GM23338 (cell line): ENCODE measurements around the gene DAPK3.

ENCODE experiments used
- CREB1 ChIP-seq: fragments of 250-450 bp; sonication (Bioruptor Pico); IDR thresholded peaks from 2 replicates; pipeline ENCODE4 v1.5.0; 2020; ENCODE audit warnings: low read depth, mild to moderate bottlenecking, moderate library complexity
- CTCF ChIP-seq, 2 experiments: fragments of 200-600 bp in 1 of 2; sonication (generic) in 1 of 2; conservative IDR thresholded peaks; 2 replicates each; pipeline versions ENCODE4 v1.5.1 to v1.6.1; 2016 to 2017; ENCODE audit warnings: antibody characterized with exemption in 2 of 2, low read depth in 2 of 2, mild to moderate bottlenecking in 2 of 2, moderate library complexity in 1 of 2
- ETS1 ChIP-seq: IDR thresholded peaks from 2 replicates; pipeline ENCODE4 v1.6.1; 2016; ENCODE audit warnings: antibody characterized with exemption
- EZH2 ChIP-seq: fragments of 200-600 bp; sonication (generic); IDR thresholded peaks from one replicate; pipeline ENCODE4 v1.8.0; 2017; ENCODE audit warnings: antibody characterized with exemption, mild to moderate bottlenecking, low read depth; ENCODE audit not compliant: unreplicated experiment
- EZH2phosphoT487 ChIP-seq: fragments of 200-600 bp; sonication (generic); IDR thresholded peaks from one replicate; pipeline ENCODE4 v1.8.1; 2018; ENCODE audit warnings: antibody characterized with exemption; ENCODE audit not compliant: unreplicated experiment
- POLR2AphosphoS5 ChIP-seq: IDR thresholded peaks from 2 replicates; pipeline ENCODE4 v1.6.1; 2016; ENCODE audit warnings: antibody characterized with exemption, low read depth
- REST ChIP-seq: IDR thresholded peaks from one replicate; pipeline ENCODE4 v1.6.1; 2018; ENCODE audit warnings: antibody characterized with exemption; ENCODE audit not compliant: unreplicated experiment
- ZNF331 ChIP-seq: fragments of 250-450 bp; sonication (Bioruptor Pico); IDR thresholded peaks from 2 replicates; pipeline ENCODE4 v1.5.0; 2020; ENCODE audit warnings: low read depth, mild to moderate bottlenecking, moderate library complexity

- no peak for TF ChIP-seq EZH2phosphoT487
- no peak for TF ChIP-seq ETS1
- TF ChIP-seq CTCF (conservative IDR thresholded peaks at IDR 0.05; ENCODE audit: low read depth in 2 of 2): no peak
- no peak for TF ChIP-seq EZH2
- TF ChIP-seq ZNF331 (CRISPR knock-in tag): no peak
- TF ChIP-seq CREB1 (CRISPR knock-in tag): no peak
- no peak for TF ChIP-seq POLR2AphosphoS5
- no peak for TF ChIP-seq REST
These were observed 25.1 kb downstream of the DAPK3 start for GRCh38 chr19:3945838-3946237.
